Medulla oblongata (tissue), 1 donor: ENCODE data around the gene SACM1L.

ENCODE experiments used
- DNase-seq: peaks from one replicate; pipeline ENCODE4 v3.0.0-alpha.2; 2015; ENCODE audit errors: extremely low spot score

SACM1L gene

GRCh38 chr3:45789235-45789812, 100.1 kb downstream of the SACM1L start:
- no peak for DNase-seq

GRCh38 chr3:45790596-45790995, 101.4 kb downstream of the SACM1L start:
- DNase-seq = no peak

- no peak for DNase-seq
Observed at GRCh38 chr3:45792036-45792435, 102.8 kb downstream of the SACM1L start.

- no peak for DNase-seq
Observed at GRCh38 chr3:45792516-45793172, 103.4 kb downstream of the SACM1L start.

- no peak for DNase-seq
Observed at GRCh38 chr3:45793482-45794176, 104.4 kb downstream of the SACM1L start.

- no peak for DNase-seq
Observed at GRCh38 chr3:45794177-45794560, 105.0 kb downstream of the SACM1L start.

GRCh38 chr3:45794660-45795059, 105.5 kb downstream of the SACM1L start:
- DNase-seq = no peak
